A549 (cell line): ENCODE data around the gene TMOD4. TPM values are rescaled to one million over a fixed set of nuclear protein-coding genes. Genes with fewer than 3 reads are reported as not detected.
A peak's percentile ranks its signal among the peaks of the same experiment; 100 is the strongest.

Experiments
- ATAC-seq, 2 experiments: fragments of 200-7000 bp in 1 of 2; fragments of >200 bp in 1 of 2; cut with Nextera tagmentation in 1 of 2; cut with Tn5 transposase in 1 of 2; 3 replicates each; pipeline versions ENCODE4 v1.8.0 to v1.9.1; 2018 to 2020; ENCODE audit warnings: mild to moderate bottlenecking in 1 of 2, moderate library complexity in 1 of 2
- CTCF ChIA-PET: fragments of 300-600 bp; sonication (Branson Sonifier 250); formaldehyde crosslinking; extraction: SDS; loops from one replicate; lab custom pipeline; 2021; ENCODE audit warnings: antibody characterized with exemption, inconsistent platforms; lab: Yijun Ruan, JAX
- POLR2A ChIA-PET: fragments of 350-600 bp; formaldehyde crosslinking; extraction: SDS; loops from one replicate; lab custom pipeline; 2021; ENCODE audit warnings: antibody characterized with exemption, inconsistent platforms; lab: Yijun Ruan, JAX
- DNase-seq, 2 experiments: peaks; one replicate each; pipeline versions ENCODE4 v3.0.0 to v3.0.0-alpha.2; 2011 to 2016; ENCODE audit warnings: low read depth in 1 of 2, low spot score in 1 of 2
- FAIRE-seq: peaks from 2 replicates; lab custom pipeline; 2011; peaks lifted over from hg19 to GRCh38; lab: Jason Lieb, UNC
- H3K27ac ChIP-seq, 2 experiments: fragments of >200 bp; sonication (Bioruptor Twin); formaldehyde crosslinking; 3 replicates each; pipeline ENCODE4 v1.5.1; 2016 to 2017
- H3K4me1 ChIP-seq: fragments of >200 bp; sonication (Bioruptor Twin); formaldehyde crosslinking; 3 replicates; pipeline ENCODE4 v1.6.1; 2016
- H3K4me2 ChIP-seq: fragments of >200 bp; sonication (Bioruptor Twin); formaldehyde crosslinking; 3 replicates; pipeline ENCODE4 v1.6.1; 2016
- H3K4me3 ChIP-seq: fragments of >200 bp; sonication (Bioruptor Twin); formaldehyde crosslinking; 3 replicates; pipeline ENCODE4 v1.5.1; 2016
- H3K9me3 ChIP-seq: fragments of >200 bp; sonication (Bioruptor Twin); formaldehyde crosslinking; 3 replicates; pipeline ENCODE4 v1.6.1; 2016
- ATOH8 ChIP-seq: fragments of 250-450 bp; sonication (Bioruptor Pico); IDR thresholded peaks from 2 replicates; pipeline ENCODE4 v1.5.0; 2020; ENCODE audit warnings: low read depth, mild to moderate bottlenecking, moderate library complexity
- BHLHE40 ChIP-seq: IDR thresholded peaks from 2 replicates; pipeline ENCODE4 v1.6.1; 2012; ENCODE audit warnings: low read depth, low read length, inconsistent platforms
- CHD2 ChIP-seq: fragments of 150-350 bp; IDR thresholded peaks from 2 replicates; pipeline ENCODE4 v1.6.1; 2014; ENCODE audit warnings: low read length; ENCODE audit not compliant: partially characterized antibody
- CTCF ChIP-seq: fragments of >200 bp; sonication (Bioruptor Twin); formaldehyde crosslinking; IDR thresholded peaks from 3 replicates; pipeline ENCODE4 v1.5.1; 2016
- EHMT2 ChIP-seq: fragments of 200-600 bp; sonication (generic); IDR thresholded peaks from 2 replicates; pipeline ENCODE4 v1.6.1; 2016; ENCODE audit warnings: antibody characterized with exemption, low read depth, mild to moderate bottlenecking, moderate library complexity
- ESRRA ChIP-seq: fragments of 150-350 bp; IDR thresholded peaks from 2 replicates; pipeline ENCODE4 v1.6.1; 2014; ENCODE audit warnings: mild to moderate bottlenecking, low read length, borderline replicate concordance
- GATA3 ChIP-seq: IDR thresholded peaks from 2 replicates; pipeline ENCODE4 v1.6.1; 2012; ENCODE audit warnings: borderline replicate concordance
- HDAC2 ChIP-seq: fragments of 200-600 bp; sonication (generic); IDR thresholded peaks from 2 replicates; pipeline ENCODE4 v1.6.1; 2016
- HES2 ChIP-seq: fragments of >200 bp; sonication (Bioruptor Twin); formaldehyde crosslinking; IDR thresholded peaks from 2 replicates; pipeline ENCODE4 v1.6.1; 2016
- HEYL ChIP-seq: fragments of 250-450 bp; sonication (Bioruptor Pico); IDR thresholded peaks from 2 replicates; pipeline ENCODE4 v1.8.0; 2021; ENCODE audit warnings: mild to moderate bottlenecking, moderate library complexity
- HMGXB4 ChIP-seq: fragments of 250-450 bp; sonication (Bioruptor Pico); IDR thresholded peaks from 2 replicates; pipeline ENCODE4 v1.5.0; 2021; ENCODE audit warnings: mild to moderate bottlenecking, moderate library complexity, borderline replicate concordance
- HOXB5 ChIP-seq: fragments of 250-450 bp; sonication (Bioruptor Pico); IDR thresholded peaks from 2 replicates; pipeline ENCODE4 v1.5.0; 2020; ENCODE audit warnings: mild to moderate bottlenecking, moderate library complexity
- KDM5A ChIP-seq: fragments of 200-600 bp; sonication (generic); IDR thresholded peaks from 2 replicates; pipeline ENCODE4 v1.6.1; 2016; ENCODE audit warnings: antibody characterized with exemption, mild to moderate bottlenecking
- MAFK ChIP-seq: fragments of 450-650 bp; IDR thresholded peaks from 2 replicates; pipeline ENCODE4 v1.6.1; 2014; ENCODE audit not compliant: partially characterized antibody
- MAZ ChIP-seq: fragments of 150-350 bp; IDR thresholded peaks from 2 replicates; pipeline ENCODE4 v1.6.1; 2014; ENCODE audit warnings: antibody characterized with exemption, low read depth, low read length, borderline replicate concordance
- MYC ChIP-seq: IDR thresholded peaks from 2 replicates; pipeline ENCODE4 v1.6.1; 2012; ENCODE audit warnings: mild to moderate bottlenecking, inconsistent platforms, low read length, improper control_type of control experiment, borderline replicate concordance
- NR3C1 ChIP-seq: fragments of >200 bp; sonication (Bioruptor Twin); formaldehyde crosslinking; IDR thresholded peaks from 3 replicates; pipeline ENCODE4 v1.6.1; 2017
- POLR2A ChIP-seq: IDR thresholded peaks from 2 replicates; pipeline ENCODE4 v1.6.1; 2012; ENCODE audit warnings: mild to moderate bottlenecking, low read length
- POLR2AphosphoS2 ChIP-seq: conservative IDR thresholded peaks from 2 replicates; pipeline ENCODE4 v1.6.1; 2012; ENCODE audit warnings: low read length, improper control_type of control experiment, inconsistent platforms
- RAD21 ChIP-seq, 2 experiments: fragments of >200 bp in 1 of 2; sonication (Bioruptor Twin) in 1 of 2; formaldehyde crosslinking in 1 of 2; IDR thresholded peaks in 1 of 2; conservative IDR thresholded peaks in 1 of 2; 2 replicates in 1 of 2; 3 replicates in 1 of 2; pipeline ENCODE4 v1.6.1; 2012 to 2018; ENCODE audit warnings: inconsistent platforms in 1 of 2
- RNF2 ChIP-seq: fragments of 200-600 bp; sonication (generic); IDR thresholded peaks from 2 replicates; pipeline ENCODE4 v1.6.1; 2016; ENCODE audit warnings: low read depth, mild to moderate bottlenecking, antibody characterized with exemption, moderate library complexity, borderline replicate concordance
- SMC3 ChIP-seq: fragments of >200 bp; sonication (Bioruptor Twin); formaldehyde crosslinking; IDR thresholded peaks from 3 replicates; pipeline ENCODE4 v1.6.1; 2018; ENCODE audit warnings: inconsistent platforms
- TFCP2L1 ChIP-seq: fragments of 250-450 bp; sonication (Bioruptor Pico); IDR thresholded peaks from 2 replicates; pipeline ENCODE4 v1.5.0; 2021; ENCODE audit warnings: mild to moderate bottlenecking
- ZC3H11A ChIP-seq: fragments of 450-650 bp; IDR thresholded peaks from 2 replicates; pipeline ENCODE4 v1.6.1; 2014; ENCODE audit warnings: antibody characterized with exemption, mild to moderate bottlenecking
- ZNF302 ChIP-seq: fragments of 250-450 bp; sonication (Bioruptor Pico); IDR thresholded peaks from 2 replicates; pipeline ENCODE4 v1.9.0; 2021; ENCODE audit warnings: inconsistent platforms, mild to moderate bottlenecking, moderate library complexity
- ZSCAN20 ChIP-seq: fragments of 250-450 bp; sonication (Bioruptor Pico); IDR thresholded peaks from 2 replicates; pipeline ENCODE4 v1.8.0; 2022; ENCODE audit warnings: mild to moderate bottlenecking, moderate library complexity
- WGBS: methylation state at CpG from one replicate; pipeline ENCODE4 v1.1.6; 2017; ENCODE audit errors: missing lambda C conversion rate; 5-methylcytosine and 5-hydroxymethylcytosine counted together
- polyA plus RNA-seq, 4 experiments: library from polyadenylated mRNA; depleted of rRNA in 3 of 4; stranded (reverse); fragments of >200 nt; fragmentation: RNase III in 1 of 4; extraction: RNeasy Plus Mini Kit Qiagen cat#74134 plus additional on column Dnase treatment in 1 of 4; gene quantifications; 2 replicates in 3 of 4; 3 replicates in 1 of 4; pipeline ENCODE4 v1.2.3, GENCODE V29; 2011 to 2017
- TF ChIP-seq, protein P1 (sequence below): fragments of 150-350 bp; IDR thresholded peaks from 2 replicates; pipeline ENCODE4 v1.6.1; 2014; ENCODE audit warnings: low read depth, mild to moderate bottlenecking, low read length

The TMOD4 gene
- polyA plus RNA-seq, 2 of the 4 experiments (the other 2 are of a cell fraction), result 0.30 to 0.49 TPM

GRCh38 chr1:151145304-151146071 lies 30.3 kb downstream of the TMOD4 start:
- ATAC-seq, result no peak

DNA sequence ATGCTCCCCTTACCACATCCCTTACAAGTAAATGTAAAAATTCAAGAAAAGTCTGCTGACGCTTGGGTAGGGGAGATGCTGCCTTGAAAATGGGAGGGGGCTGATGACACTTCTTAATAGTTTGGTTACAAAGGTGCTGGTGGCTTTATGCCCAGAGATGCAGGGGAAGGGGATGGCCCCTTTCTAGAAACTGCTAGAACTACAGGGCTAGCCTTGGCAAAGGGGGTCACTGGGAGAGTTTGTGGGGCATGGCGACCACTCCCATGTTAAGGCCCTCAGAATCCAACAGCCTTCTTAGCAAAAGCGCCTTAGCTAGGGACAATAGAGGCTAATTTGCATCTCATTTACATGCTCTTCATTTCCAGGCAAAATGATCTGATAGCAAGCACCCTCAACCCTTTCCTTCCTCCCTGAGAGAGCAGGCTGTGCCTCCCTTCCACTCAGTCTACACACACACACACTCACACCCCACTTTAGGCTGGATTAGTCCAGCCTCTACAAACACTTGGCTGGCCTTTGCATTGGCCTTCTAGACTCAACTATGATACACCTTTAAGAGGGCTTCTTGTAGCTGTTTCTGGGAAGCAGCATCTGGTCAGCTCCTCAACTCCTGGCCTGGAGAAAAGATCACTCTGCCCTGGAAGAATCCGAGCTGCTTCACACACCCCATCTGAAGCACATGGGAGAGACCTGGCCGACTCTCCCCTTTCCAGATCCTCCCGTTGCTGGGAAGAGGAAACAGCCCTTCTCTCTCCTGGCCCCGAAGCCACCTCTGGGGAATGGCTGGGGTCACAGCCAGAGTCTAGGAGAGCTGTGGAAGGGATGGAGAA lies 31.1 kb downstream of the TMOD4 start:
- CTCF ChIA-PET, result interaction anchor here (1.4 to 2.1 kb wide), 4 partner anchors 10 to 58 kb away, joined by 4 to 8 read pairs (median 6); partner anchors contain the start of gene TNFAIP8L2
- no peak overlapping the region for H3K4me2 ChIP-seq
- DNase-seq (no peak), ATAC-seq (no peak), FAIRE-seq (no peak)
- POLR2A ChIA-PET, result no interaction called here
- no peak overlapping the region for H3K27ac ChIP-seq
- H3K9me3 ChIP-seq, result no peaks in the 10 kb centered on the region
- WGBS, result 85% methylated on average over 5 of the region's 7 CpGs
- no peak for TF ChIP-seq NR3C1
- TF ChIP-seq ZSCAN20, result no peak
- no peak for TF ChIP-seq HDAC2
- no peak for TF ChIP-seq POLR2AphosphoS2
- TF ChIP-seq RAD21 (conservative IDR thresholded peaks at IDR 0.05 in 1 of 2, IDR thresholded peaks at IDR 0.05 in 1 of 2), result no peak
- TF ChIP-seq POLR2A, result no peak
- TF ChIP-seq RNF2, result no peak
- TF ChIP-seq ZNF302 (CRISPR knock-in tag), result no peak
- no peak for TF ChIP-seq HOXB5 (CRISPR knock-in tag)
- peaks cover 10% of the 10 kb centered on the region; the same call in 2 of the 3 replicates for H3K4me1 ChIP-seq
- H3K4me3 ChIP-seq, result no peak overlapping the region

More at GRCh38 chr1:151145304-151146071, 30.3 kb downstream of the TMOD4 start:
- Histone ChIP-seq H3K27ac (no peak overlapping the region), H3K9me3 (no peaks in the 10 kb centered on the region), H3K4me2 (peak overlapping the region; percentile 94), H3K4me1 (peaks cover 10% of the 10 kb centered on the region; the same call in 2 of the 3 replicates)
- CTCF ChIA-PET, result interaction anchor here (1.4 to 2.1 kb wide), 2 partner anchors 11 kb away, joined by 7 to 8 read pairs; partner anchors contain the start of gene TNFAIP8L2
- WGBS, result 88% methylated on average over 39 of the region's 43 CpGs
- no peak for FAIRE-seq
- DNase-seq, result no peak
- TF ChIP-seq ATOH8 (CRISPR knock-in tag) (no peak), SMC3 (no peak), MAZ (no peak), KDM5A (no peak), ESRRA (no peak), CHD2 (no peak), NR3C1 (no peak), HES2 (no peak), EHMT2 (no peak), GATA3 (no peak)
- TF ChIP-seq, protein P1, sequence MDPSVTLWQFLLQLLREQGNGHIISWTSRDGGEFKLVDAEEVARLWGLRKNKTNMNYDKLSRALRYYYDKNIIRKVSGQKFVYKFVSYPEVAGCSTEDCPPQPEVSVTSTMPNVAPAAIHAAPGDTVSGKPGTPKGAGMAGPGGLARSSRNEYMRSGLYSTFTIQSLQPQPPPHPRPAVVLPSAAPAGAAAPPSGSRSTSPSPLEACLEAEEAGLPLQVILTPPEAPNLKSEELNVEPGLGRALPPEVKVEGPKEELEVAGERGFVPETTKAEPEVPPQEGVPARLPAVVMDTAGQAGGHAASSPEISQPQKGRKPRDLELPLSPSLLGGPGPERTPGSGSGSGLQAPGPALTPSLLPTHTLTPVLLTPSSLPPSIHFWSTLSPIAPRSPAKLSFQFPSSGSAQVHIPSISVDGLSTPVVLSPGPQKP, result no peak
- TF ChIP-seq, all 56 proteins: peak for 0
- H3K4me3 ChIP-seq, result peak overlapping the region; percentile 66
- POLR2A ChIA-PET, result no interaction called here

DNA sequence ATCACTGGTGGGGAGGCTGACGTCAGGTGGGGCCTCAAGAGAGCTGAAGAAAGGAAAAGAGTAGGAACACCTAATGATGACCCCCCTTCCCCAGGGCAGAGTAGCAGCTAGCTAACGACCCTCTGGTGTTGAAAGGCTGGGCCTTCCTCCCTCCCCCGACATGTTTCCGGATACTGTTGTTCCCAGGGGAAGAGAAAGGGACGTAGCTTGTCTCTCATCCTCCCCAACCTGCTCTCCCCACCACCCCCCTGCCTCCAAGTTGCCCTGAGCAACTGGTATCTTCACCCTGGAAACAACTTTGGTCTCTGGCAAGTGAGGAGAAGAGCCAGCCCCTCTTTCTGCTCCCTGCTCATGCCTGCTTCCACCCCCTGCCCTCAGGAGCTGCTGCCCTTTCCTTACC lies 31.8 kb downstream of the TMOD4 start:
- WGBS, result 76% methylated on average over 5 of the region's 5 CpGs
- Histone ChIP-seq H3K4me3 (no peak overlapping the region), H3K4me1 (peaks cover 10% of the 10 kb centered on the region; the same call in 2 of the 3 replicates), H3K27ac (no peak overlapping the region), H3K9me3 (no peaks in the 10 kb centered on the region), H3K4me2 (no peak overlapping the region)
- DNase-seq, result no peak
- CTCF ChIA-PET, result interaction anchor here (0.7 to 4.6 kb wide), 5 partner anchors 9 to 57 kb away, joined by 4 to 37 read pairs (median 4); partner anchors contain the start of gene TNFAIP8L2
- POLR2A ChIA-PET, result no interaction called here
- no peak for FAIRE-seq
- no peak for ATAC-seq
- TF ChIP-seq ZSCAN20, result no peak
- no peak for TF ChIP-seq MAFK
- TF ChIP-seq CTCF, result no peak
- TF ChIP-seq BHLHE40, result no peak
- TF ChIP-seq HEYL (CRISPR knock-in tag), result no peak
- TF ChIP-seq MYC, result no peak
- no peak for TF ChIP-seq HDAC2
- no peak for TF ChIP-seq ZC3H11A
- no peak for TF ChIP-seq HMGXB4
- no peak for TF ChIP-seq TFCP2L1 (CRISPR knock-in tag)
